CD14-positive monocyte (primary cell): ENCODE data around the gene COA6. TPM values are rescaled to one million over a fixed set of nuclear protein-coding genes. Genes with fewer than 3 reads are reported as not detected.

Experiments used
- DNase-seq, 3 donors: peaks; one replicate each; pipeline ENCODE4 v3.0.0-alpha.2; 2011 to 2022
- H2AFZ ChIP-seq: 2 replicates; pipeline ENCODE4 v1.6.0; 2012; ENCODE audit warnings: mild to moderate bottlenecking, low read depth, low read length, inconsistent platforms; ENCODE audit not compliant: insufficient read depth, poor library complexity, severe bottlenecking
- H3K27ac ChIP-seq, 2 donors: 1 replicate in 1 of 2; 2 replicates in 1 of 2; pipeline ENCODE4 v1.5.1; 2012 to 2013; ENCODE audit warnings: low read length in 2 of 2, control low read depth in 1 of 2, inconsistent platforms in 1 of 2, low read depth in 1 of 2, mild to moderate bottlenecking in 1 of 2
- H3K27me3 ChIP-seq, 2 donors: one replicate each; pipeline versions ENCODE4 v1.6.0 to v1.6.1; 2011 to 2013; ENCODE audit warnings: low read length in 2 of 2; ENCODE audit not compliant: control insufficient read depth in 2 of 2, insufficient read depth in 2 of 2
- H3K36me3 ChIP-seq, 2 donors: replicated peaks in 1 of 2; 1 replicate in 1 of 2; 2 replicates in 1 of 2; pipeline versions ENCODE4 v1.5.1 to v1.6.1; 2012 to 2013; ENCODE audit warnings: low read length in 2 of 2, control low read depth in 1 of 2, inconsistent platforms in 1 of 2, mild to moderate bottlenecking in 1 of 2; ENCODE audit not compliant: insufficient read depth in 2 of 2, control insufficient read depth in 1 of 2
- H3K4me1 ChIP-seq, 2 donors: 1 replicate in 1 of 2; 2 replicates in 1 of 2; pipeline versions ENCODE4 v1.5.1 to v1.6.1; 2012 to 2013; ENCODE audit warnings: low read length in 2 of 2, control low read depth in 1 of 2, inconsistent platforms in 1 of 2, mild to moderate bottlenecking in 1 of 2, moderate library complexity in 1 of 2; ENCODE audit not compliant: insufficient read depth in 2 of 2, control insufficient read depth in 1 of 2
- H3K4me2 ChIP-seq: replicated peaks from 2 replicates; pipeline ENCODE3; 2012; ENCODE audit warnings: low read length, moderate library complexity, mild to moderate bottlenecking; ENCODE audit not compliant: poor library complexity, severe bottlenecking; ENCODE audit errors: extremely low read depth
- H3K4me3 ChIP-seq, 3 experiments: fragments of 200-600 bp in 1 of 3; sonication (generic) in 1 of 3; replicated peaks in 1 of 3; 1 replicate in 2 of 3; 2 replicates in 1 of 3; pipeline ENCODE4 v1.5.1; 2011 to 2013; ENCODE audit warnings: low read length in 3 of 3, mild to moderate bottlenecking in 3 of 3, control low read depth in 2 of 3, low read depth in 2 of 3, inconsistent platforms in 1 of 3, moderate library complexity in 1 of 3
- H3K79me2 ChIP-seq: 2 replicates; pipeline ENCODE4 v1.6.0; 2012; ENCODE audit warnings: mild to moderate bottlenecking, control low read depth, inconsistent platforms, low read length, moderate library complexity; ENCODE audit not compliant: insufficient read depth
- H3K9ac ChIP-seq: 2 replicates; pipeline ENCODE4 v1.6.0; 2017; ENCODE audit warnings: low read length, mild to moderate bottlenecking; ENCODE audit not compliant: insufficient read depth, poor library complexity, severe bottlenecking
- H3K9me3 ChIP-seq, 2 donors: replicated peaks in 1 of 2; 1 replicate in 1 of 2; 2 replicates in 1 of 2; pipeline versions ENCODE4 v1.5.1 to v1.6.1; 2012 to 2013; ENCODE audit warnings: low read length in 2 of 2, control low read depth in 1 of 2; ENCODE audit not compliant: control insufficient read depth in 1 of 2, insufficient read depth in 1 of 2
- H4K20me1 ChIP-seq: 2 replicates; pipeline ENCODE4 v1.6.0; 2012; ENCODE audit warnings: mild to moderate bottlenecking, low read length, control low read depth, moderate library complexity; ENCODE audit not compliant: insufficient read depth
- H3K27ac Mint-ChIP-seq, 7 donors: one replicate each; pipeline ENCODE4 v1.8.0; 2020; ENCODE audit warnings: mild to moderate bottlenecking in 7 of 7, mixed read lengths in 7 of 7, moderate library complexity in 6 of 7, inconsistent platforms in 2 of 7
- H3K27me3 Mint-ChIP-seq, 3 donors: one replicate each; pipeline ENCODE4 v1.8.0; 2021 to 2022; ENCODE audit warnings: low read depth in 3 of 3, mild to moderate bottlenecking in 3 of 3, mixed read lengths in 3 of 3, moderate library complexity in 3 of 3, inconsistent platforms in 1 of 3
- H3K36me3 Mint-ChIP-seq, 2 donors: one replicate each; pipeline ENCODE4 v1.8.0; 2020; ENCODE audit warnings: mixed read lengths in 2 of 2, inconsistent platforms in 1 of 2, mild to moderate bottlenecking in 1 of 2
- H3K4me1 Mint-ChIP-seq: one replicate; pipeline ENCODE4 v1.8.0; 2020; ENCODE audit warnings: mild to moderate bottlenecking, mixed read lengths
- H3K4me3 Mint-ChIP-seq, 2 donors: one replicate each; pipeline ENCODE4 v1.8.0; 2020; ENCODE audit warnings: mild to moderate bottlenecking in 2 of 2, mixed read lengths in 2 of 2, moderate library complexity in 1 of 2
- H3K9me3 Mint-ChIP-seq, 7 donors: one replicate each; pipeline ENCODE4 v1.8.0; 2020 to 2022; ENCODE audit warnings: mixed read lengths in 7 of 7, mild to moderate bottlenecking in 6 of 7, moderate library complexity in 6 of 7, inconsistent platforms in 2 of 7
- WGBS: methylation state at CpG from one replicate; pipeline ENCODE4 v1.1.5; 2013; ENCODE audit warnings: missing lambda C conversion rate; ENCODE audit not compliant: insufficient coverage; 5-methylcytosine and 5-hydroxymethylcytosine counted together
- intact Hi-C, 2 donors: fragments of 100-400 bp; cut with micrococcal nuclease; formaldehyde crosslinking; loops; one replicate each; pipeline versions ENCODE4 v1.15.0 to v1.15.1; 2023
- polyA plus RNA-seq, 3 donors: library from polyadenylated mRNA; depleted of rRNA in 1 of 3; unstranded in 2 of 3; stranded (reverse) in 1 of 3; fragments of 300-500 nt in 2 of 3; fragments of >200 nt in 1 of 3; fragmentation: Illumina TruSeq in 2 of 3; gene quantifications; 1 replicate in 2 of 3; 2 replicates in 1 of 3; pipeline ENCODE4 v1.2.3, GENCODE V29; 2012 to 2021
- TF ChIP-seq, protein P1 (sequence below): fragments of 200-600 bp; IDR thresholded peaks from one replicate; pipeline ENCODE4 v1.8.0; 2022; ENCODE audit warnings: antibody characterized with exemption, mild to moderate bottlenecking

COA6 gene
- polyA plus RNA-seq, 3 donors: 7.2 to 55.5 (median 46.3) TPM

DNA sequence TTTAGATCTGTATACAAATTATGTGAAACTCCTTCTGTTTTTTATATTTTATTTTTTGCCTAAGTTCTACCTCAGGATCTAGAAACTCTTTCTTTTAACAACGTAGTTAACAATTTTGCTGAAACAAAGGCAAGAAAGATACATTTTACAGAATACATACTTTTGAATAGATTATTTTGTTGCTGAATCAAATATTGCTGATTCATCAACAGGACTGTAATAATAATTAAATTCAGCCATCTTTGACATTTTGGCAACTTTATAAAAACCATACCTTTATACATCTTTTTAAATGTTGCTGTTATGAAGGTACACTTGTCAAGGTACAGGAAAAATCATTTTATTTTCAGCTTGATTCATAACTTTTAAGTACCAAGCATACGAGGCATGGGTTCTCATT is 10.7 kb upstream of the COA6 start:
- Histone ChIP-seq H3K4me1 (no peaks in the 10 kb centered on the region), H3K4me3 (no peak overlapping the region), H3K9ac (no peak overlapping the region), H4K20me1 (no peaks in the 10 kb centered on the region), H3K36me3 (no peaks in the 10 kb centered on the region), H3K79me2 (no peaks in the 10 kb centered on the region), H3K27me3 (no peaks in the 10 kb centered on the region), H3K27ac (no peak overlapping the region), H3K4me2 (no peak overlapping the region), H2AFZ (no peak overlapping the region), H3K9me3 (no peaks in the 10 kb centered on the region)
- Mint-ChIP-seq H3K9me3 (peaks cover 0 to 2% (median 0%) of the 10 kb centered on the region in 7 donors), H3K27ac (no peak overlapping the region), H3K4me3 (no peak overlapping the region), H3K27me3 (peaks cover 3 to 4% (median 4%) of the 10 kb centered on the region in 3 donors), H3K4me1 (no peaks in the 10 kb centered on the region), H3K36me3 (no peaks in the 10 kb centered on the region)
- TF ChIP-seq, protein P1, sequence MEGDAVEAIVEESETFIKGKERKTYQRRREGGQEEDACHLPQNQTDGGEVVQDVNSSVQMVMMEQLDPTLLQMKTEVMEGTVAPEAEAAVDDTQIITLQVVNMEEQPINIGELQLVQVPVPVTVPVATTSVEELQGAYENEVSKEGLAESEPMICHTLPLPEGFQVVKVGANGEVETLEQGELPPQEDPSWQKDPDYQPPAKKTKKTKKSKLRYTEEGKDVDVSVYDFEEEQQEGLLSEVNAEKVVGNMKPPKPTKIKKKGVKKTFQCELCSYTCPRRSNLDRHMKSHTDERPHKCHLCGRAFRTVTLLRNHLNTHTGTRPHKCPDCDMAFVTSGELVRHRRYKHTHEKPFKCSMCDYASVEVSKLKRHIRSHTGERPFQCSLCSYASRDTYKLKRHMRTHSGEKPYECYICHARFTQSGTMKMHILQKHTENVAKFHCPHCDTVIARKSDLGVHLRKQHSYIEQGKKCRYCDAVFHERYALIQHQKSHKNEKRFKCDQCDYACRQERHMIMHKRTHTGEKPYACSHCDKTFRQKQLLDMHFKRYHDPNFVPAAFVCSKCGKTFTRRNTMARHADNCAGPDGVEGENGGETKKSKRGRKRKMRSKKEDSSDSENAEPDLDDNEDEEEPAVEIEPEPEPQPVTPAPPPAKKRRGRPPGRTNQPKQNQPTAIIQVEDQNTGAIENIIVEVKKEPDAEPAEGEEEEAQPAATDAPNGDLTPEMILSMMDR: no peak
- no peak for DNase-seq
- intact Hi-C loops: no loop called here
- no CpG with 5 or more reads among the region's 2 CpGs for WGBS

DNA sequence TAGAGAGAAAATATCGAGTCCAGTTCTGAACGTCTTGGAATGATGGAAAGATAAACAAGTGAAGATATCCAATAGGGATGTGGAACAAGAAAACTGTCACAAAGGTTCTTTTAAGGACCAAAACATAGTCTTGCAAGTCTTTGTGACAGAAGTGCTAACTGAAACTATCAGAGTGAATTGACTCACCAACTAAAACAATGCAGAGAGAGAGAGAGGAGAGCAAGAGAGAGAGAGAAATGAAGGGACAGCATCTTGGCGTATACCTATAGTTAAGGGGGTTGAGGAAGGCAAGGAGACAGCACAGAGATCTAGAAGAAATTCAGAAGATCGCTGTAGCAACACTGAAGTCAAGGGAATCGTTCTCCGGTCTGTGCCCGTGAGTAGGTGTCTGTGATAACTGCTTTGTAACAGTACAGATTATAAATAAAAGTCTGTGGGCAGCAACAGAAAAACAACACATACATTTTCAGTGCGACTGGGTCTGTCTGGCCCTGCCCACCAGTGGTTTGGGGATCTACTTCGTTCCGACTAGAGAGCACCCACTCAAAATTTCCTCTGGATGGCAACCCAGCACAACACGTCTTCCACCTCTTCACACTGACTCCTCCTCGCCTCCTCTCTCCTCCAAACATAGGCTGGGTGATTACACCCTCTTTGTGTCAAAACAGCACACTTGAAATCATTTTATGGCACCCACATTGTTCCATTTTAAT is 4.8 kb upstream of the COA6 start:
- Histone ChIP-seq H3K9me3 (no peaks in the 10 kb centered on the region), H3K4me3 (no peak overlapping the region), H3K27ac (no peak overlapping the region), H3K4me2 (no peak overlapping the region), H3K27me3 (no peaks in the 10 kb centered on the region), H2AFZ (peak overlapping the region; percentile 31), H4K20me1 (no peaks in the 10 kb centered on the region), H3K9ac (no peak overlapping the region), H3K4me1 (peaks cover 7 to 17% of the 10 kb centered on the region in 2 donors), H3K79me2 (no peaks in the 10 kb centered on the region), H3K36me3 (no peaks in the 10 kb centered on the region)
- Mint-ChIP-seq H3K27ac (peak overlapping the region in 1 of 7 donors; percentile 48), H3K4me3 (no peak overlapping the region), H3K27me3 (peaks cover 0 to 7% (median 4%) of the 10 kb centered on the region in 3 donors), H3K9me3 (no peaks in the 10 kb centered on the region), H3K4me1 (peaks cover 17% of the 10 kb centered on the region), H3K36me3 (no peaks in the 10 kb centered on the region)
- intact Hi-C loops: no loop called here
- TF ChIP-seq, protein P1: no peak
- 88% methylated on average over 4 of the region's 12 CpGs for WGBS
- no peak for DNase-seq
